ENCODE data around the gene GALNT1.

The GALNT1 gene

DNA sequence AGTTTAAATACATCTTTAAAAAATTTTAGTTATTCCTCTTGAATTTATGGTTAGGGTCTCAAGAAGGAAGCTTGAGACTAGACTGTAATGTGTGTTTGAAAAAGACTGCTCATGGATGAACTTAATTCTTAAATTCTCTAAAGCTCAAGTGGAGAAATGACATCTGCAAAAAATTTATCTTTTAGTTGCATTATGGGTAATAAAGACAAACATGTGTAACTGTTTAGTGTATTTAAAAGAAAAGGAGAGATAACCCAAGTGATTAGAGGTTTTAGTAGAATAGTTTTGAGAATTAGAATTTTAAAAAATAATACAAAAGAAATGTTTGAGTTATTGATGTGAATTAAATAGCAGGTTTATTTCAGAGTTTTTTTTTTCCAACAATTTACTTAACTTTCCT, 36.7 kb downstream of the GALNT1 start:
- DNase-seq (ENCODE audit: low read depth in 2 of 2): no peak

DNA sequence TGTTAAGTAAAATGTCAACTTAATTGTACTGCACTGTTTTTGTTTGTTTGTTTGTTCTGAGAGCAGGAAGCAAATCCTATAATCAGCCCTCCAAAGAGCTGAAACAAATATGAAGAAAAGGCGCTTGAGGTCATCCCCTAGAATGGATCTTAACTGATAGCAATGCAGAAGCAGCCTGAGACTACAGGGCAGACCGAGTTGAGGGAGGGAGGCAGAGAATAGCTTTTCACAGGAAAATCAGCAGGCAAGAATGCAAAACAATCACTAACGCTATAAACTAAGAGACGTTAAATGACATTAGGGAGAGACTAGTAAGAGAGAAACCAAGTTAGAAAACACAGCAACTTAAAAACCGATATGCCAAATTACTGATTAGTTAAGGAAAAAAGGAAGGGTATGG, 37.2 kb downstream of the GALNT1 start:
- no peak for DNase-seq (ENCODE audit: low read depth in 2 of 2)

DNA sequence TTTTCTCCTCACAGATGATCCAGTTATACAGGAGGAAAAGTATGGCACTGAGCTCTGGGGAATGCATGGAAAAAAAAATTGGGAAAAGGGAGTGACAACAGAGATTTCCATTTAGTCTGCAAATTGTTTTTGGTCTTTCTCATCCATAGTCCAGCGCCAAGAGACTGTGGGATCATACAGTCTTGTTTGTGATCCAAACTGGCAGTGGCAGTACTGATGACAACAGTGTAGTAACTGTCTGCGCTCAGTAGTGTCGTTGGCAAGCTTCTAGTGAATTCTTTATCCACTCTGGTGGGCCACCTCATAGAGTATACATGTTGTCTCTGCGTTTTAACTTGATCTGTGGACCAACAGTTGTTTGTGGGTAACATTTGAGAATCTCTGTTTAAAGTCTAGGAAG, 37.9 kb downstream of the GALNT1 start:
- no peak for DNase-seq (ENCODE audit: low read depth in 2 of 2)

DNA sequence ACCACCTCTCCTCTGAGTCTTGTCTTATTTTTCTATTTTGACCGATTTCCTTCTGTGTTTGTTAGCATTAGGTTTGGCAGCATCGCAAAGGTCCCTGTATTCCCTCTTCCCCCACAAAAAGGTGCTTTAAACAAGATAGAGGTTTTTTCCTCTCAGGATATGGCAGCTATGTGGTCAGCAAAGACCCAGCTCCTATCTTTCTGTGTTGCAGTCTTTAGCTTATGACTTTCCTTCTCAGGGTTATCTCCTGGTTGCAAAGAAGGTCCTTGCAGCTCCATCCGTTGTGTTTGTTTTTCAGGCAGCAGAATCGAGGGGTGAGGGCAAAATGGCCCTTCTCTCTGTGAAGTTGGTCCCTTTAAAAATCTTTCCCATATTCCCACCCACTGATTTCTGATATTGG, 38.4 kb downstream of the GALNT1 start:
- no peak for DNase-seq (ENCODE audit: low read depth in 2 of 2)

DNA sequence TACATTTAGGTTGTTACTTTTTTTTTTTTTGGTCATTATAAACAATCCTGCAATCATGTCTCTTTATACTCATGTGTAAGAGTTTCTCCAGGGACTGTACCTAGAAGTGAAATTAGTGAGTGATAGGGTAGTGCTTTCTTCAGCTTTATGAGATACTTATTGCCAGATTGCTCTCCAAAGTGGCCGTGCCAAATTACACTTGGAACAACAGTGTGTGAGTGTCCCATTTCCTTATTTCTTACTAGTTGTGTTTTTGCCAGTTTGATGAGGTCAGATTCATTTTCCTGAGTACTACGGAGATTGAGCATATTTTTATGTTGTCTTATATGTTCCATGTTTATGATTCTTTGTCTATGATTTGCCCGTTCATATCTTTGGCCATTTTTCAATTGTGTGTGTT, 39.2 kb downstream of the GALNT1 start:
- no peak for DNase-seq (ENCODE audit: low read depth in 2 of 2)

DNA sequence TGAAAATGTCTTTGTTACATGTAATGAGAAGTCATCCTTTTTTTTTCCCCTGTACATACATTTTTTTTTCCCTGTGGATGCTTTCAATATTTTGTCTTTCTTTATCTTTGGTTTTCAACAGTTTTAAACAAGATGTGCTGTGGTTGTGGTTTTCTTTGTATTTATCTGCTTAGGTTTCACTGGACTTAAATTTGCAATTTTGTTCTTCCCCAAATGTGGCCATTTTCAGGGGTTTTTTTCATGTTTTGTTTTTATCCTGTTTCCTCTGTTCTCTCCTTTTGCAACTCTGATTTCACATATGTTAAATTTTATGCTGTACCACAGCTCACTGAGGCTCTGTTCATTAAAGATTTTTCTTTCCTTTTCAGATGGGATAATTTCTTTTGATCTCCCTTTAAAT, 41.7 kb downstream of the GALNT1 start:
- no peak for DNase-seq (ENCODE audit: low read depth in 2 of 2)

DNA sequence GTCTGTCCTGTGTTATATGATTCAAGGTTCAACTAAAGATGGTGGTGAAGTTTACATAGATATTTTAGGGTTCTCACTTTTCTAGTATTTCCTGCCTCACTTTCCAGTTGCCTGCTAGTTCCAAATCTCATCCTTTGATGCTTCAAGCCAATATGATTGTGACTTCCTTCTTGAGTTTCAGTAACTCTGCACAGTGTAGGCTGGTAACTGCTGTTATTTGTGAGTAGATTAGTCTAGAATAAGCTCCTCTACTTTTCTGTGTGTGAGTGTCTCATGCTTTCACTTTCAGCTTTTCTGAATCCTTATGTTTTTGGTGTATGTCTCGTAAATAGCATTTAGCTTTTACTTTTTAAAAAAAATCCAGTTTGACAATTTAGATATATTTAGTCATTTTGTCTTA, 42.6 kb downstream of the GALNT1 start:
- DNase-seq (ENCODE audit: low read depth in 2 of 2): no peak

DNA sequence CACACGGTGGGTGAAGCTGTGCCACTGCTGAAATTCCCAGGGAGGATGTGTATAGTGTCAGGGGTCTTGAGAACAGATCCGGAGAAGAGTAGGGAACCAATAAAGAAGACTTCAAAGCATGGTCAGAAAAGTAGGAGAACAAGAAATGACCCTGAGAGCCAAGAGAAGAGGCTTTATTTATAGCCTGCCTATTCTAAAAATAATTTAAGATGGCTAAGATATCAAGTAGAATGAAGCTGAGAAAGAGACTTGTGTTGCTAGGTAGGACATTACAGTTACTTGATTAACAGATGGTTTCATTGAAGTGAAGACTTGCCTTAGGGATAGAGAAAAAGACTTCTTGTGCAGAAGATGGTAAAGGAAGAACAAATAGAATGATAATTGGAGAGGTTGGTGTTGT, 43.7 kb downstream of the GALNT1 start:
- DNase-seq (ENCODE audit: low read depth in 2 of 2): no peak

DNA sequence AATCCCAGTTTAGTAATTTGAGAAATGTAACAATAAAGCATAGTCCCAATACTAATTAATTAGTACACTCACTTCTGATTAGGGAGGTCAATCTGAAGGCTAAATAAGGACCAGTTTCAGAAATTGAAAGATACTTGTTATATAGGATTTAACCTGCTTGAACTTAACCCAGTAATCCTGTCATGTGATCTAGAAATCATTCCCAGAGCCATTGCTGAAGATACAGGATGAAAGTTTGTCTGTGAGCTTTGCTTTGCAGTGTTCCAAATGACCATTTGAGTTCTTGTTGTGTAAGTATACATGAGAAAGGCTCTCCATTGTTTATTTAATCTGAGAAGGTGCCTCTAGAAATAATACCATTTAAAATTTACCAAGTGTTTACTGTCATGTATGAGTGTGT, 52.2 kb downstream of the GALNT1 start:
- no peak for DNase-seq (ENCODE audit: low read depth in 2 of 2)

DNA sequence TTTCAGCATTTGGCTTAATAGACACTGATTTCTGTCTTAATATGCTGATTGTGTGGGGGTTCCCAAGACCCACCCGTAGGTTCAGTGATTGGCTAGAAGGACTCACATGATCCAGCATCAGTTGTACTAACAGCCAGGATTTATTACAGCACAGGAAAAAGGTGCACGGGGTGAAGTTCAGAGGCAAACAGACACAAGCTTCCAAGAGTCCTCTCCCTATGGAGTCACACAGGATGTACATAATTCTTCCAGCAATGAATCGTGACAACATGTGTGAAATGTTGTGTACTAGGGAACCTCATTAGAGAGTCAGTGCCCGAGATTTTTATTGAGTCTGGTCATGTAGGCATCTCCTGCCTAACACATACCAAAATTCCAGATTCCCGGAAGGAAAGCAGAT, 52.8 kb downstream of the GALNT1 start:
- no peak for DNase-seq (ENCODE audit: low read depth in 2 of 2)

DNA sequence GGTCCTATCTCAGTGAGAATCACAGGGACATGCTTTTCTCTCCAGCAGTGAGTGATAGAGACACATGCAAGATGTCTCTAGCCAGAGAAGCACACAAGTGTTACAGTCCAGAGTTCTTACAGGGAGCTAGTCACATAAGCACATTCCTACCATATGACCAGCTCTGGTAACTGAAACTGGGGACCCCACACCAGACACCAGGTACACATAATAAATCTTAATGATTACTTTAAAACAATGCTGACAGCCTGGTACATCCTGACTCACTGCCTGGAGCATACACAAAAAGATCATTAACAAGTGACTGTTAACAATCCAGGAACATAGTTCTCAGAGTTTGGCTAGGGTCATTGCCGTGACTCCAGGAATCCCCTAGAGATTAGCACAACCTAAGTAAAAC, 53.6 kb downstream of the GALNT1 start:
- no peak for DNase-seq (ENCODE audit: low read depth in 2 of 2)

DNA sequence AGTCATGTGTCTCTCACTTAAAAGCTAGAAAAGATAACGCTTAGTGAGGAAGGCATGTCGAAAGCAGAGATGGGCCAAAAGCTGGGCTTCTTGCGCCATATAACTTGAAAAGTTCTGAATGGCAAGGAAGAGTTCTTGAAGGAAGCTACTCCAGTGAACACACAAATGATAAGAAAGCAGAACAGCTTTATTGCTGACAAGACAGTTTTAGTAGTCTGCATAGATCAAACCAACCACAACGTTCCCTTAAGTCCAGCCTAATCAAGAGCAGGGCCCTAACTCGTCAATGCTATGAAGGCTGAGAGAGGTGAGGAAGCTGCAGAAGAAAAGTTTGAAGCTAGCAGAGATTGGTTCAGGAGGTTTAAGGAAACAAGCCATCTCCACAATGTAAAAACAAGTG, 55.7 kb downstream of the GALNT1 start:
- no peak for DNase-seq (ENCODE audit: low read depth in 2 of 2)

DNA sequence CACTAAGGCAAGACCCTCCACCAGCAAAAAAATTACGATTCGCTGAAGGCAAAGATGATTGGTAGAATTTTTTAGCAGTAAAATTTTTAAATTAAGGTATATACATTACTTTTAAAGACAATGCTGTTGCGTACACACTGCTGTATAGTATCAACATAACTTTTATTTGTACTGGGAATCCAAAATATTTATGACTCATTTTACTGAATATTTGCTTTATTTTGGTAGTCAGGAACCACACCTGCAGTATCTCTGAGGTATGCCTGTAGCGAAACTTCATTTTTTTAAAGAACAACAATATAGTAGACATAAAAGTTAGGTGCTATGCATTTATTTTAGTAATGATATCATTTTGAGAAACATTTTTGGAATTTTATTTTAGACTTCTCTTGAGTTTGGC, 57.8 kb downstream of the GALNT1 start:
- no peak for DNase-seq (ENCODE audit: low read depth in 2 of 2)

DNA sequence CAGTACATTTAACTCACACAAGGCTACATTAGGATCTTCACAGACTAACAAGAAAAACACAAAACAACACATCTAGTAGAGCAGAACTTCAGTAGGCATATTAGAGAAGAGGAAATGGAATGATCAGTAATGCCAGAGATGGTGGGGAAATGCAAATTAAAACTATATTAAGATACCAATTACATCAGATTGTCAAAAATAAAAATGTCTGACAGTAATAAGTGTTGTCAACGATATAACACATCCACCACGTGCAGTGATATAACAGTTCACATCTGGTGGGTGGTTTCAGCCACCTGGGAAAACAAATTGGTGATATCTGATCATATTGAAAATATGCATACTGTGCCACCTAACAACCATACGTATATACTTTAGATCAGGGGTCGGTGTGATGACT, 59.9 kb downstream of the GALNT1 start:
- DNase-seq (ENCODE audit: low read depth in 2 of 2): no peak

DNA sequence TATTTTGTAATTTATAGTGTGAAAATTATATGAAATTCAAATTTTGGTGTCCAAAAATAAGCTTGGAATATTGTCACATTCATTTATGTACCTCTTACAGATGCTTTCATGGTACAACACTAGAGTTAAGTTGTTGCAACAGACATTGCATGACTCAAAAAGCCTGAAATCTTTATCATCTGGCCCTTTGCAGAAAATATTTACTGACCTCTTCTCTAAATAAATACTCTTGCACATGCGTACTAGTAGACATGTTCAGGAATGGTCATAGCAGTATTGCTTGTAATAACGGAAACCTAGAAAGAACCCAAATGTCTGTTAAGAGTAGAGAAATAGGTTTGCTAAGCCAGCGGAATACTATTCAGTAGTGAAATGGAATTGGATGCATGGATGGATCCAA, 60.4 kb downstream of the GALNT1 start:
- DNase-seq (ENCODE audit: low read depth in 2 of 2): no peak

DNA sequence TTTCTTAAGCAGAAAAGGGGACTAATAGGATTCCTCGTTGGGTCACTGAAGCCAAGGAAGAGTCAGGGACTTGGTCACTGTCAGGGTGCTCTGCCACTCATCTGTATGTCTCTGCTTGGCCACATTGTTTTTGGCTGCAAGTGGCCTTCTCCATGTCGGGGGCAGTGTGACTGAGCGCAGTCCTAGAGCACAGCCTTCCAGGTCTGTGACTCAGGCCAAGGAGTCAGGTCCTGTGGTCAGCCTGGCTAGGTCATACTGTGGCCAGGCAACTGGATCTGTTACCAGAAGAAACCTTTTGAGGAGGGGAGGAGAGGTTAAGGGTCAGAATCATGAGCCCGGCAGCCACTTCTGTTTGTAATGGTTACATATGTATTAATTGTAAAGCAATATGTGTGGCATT, 61.3 kb downstream of the GALNT1 start:
- no peak for DNase-seq (ENCODE audit: low read depth in 2 of 2)

DNA sequence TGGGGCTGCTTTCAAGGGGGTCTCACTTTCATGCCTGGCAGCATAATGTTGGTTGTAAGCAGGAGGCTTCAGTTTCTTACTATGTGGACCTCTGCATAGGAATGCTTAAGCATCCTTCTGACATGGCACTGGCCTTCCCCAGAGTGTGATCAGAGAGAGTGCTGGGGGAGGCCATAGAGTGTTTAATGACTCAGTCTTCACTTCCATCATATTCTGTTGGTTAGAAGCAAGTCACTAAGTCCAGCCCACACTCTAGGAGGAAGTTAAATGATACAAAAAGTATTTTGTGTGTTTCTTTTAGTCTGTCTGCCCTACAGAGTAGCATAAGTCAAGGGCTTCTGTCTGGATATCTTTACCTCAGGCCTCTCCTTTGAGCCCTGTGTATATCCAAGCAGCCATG, 64.9 kb downstream of the GALNT1 start:
- DNase-seq (ENCODE audit: low read depth in 2 of 2): no peak

DNA sequence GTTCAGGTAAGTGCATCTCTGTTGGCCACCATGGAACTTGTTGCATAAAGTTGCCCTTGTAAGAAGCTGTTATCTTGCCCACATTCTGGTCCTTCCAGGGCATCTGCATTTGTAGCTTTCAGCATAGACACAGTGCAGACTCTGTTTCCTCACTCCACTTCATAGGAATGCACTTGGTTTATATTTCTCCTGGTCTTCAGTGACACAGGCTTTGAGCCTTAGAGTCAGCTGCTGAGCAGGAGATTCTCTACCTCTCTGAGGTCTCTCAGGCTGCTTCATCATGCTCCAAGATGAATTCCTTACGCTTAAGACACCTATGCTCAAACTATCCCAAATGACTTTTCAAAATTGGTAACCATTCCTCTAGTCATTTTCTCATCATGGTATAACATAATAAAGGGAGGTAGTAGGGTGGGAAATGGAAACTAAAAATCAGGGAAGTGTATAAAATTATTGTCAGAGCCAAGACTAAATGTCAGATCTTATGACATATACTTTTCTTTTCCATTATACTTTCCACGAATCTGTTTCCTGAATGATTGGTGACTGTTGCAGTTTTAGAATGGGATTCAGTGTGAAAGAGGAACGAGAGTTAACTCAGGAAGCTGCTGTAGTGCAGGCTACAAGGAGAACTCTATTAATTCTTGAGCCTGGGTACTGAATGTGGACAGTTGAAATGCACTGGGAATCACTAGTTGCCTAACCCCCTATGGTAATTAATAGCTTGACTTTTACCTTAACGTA, 72.0 kb downstream of the GALNT1 start:
- DNase-seq (ENCODE audit: low read depth in 2 of 2): no peak

DNA sequence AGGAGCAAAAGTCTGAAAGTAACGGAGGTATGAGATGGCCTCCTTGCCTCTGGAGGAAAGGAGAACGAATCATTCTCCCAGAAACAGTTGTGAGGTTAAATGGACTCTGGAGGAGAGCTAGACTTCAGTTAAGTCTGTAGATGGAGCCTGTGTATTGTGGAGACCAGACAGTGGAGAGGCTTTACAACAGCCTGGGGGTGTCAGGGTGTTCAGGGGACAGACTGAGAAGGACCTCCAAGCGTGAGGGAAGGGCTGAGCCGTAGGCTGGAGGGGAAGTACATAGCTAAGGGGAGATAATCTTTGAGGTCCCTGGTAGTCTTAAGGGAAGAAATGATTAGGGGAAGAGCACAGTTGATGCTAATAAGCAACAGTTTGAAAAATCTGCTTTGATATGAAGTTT, 76.6 kb downstream of the GALNT1 start:
- DNase-seq (ENCODE audit: low read depth in 2 of 2): no peak

DNA sequence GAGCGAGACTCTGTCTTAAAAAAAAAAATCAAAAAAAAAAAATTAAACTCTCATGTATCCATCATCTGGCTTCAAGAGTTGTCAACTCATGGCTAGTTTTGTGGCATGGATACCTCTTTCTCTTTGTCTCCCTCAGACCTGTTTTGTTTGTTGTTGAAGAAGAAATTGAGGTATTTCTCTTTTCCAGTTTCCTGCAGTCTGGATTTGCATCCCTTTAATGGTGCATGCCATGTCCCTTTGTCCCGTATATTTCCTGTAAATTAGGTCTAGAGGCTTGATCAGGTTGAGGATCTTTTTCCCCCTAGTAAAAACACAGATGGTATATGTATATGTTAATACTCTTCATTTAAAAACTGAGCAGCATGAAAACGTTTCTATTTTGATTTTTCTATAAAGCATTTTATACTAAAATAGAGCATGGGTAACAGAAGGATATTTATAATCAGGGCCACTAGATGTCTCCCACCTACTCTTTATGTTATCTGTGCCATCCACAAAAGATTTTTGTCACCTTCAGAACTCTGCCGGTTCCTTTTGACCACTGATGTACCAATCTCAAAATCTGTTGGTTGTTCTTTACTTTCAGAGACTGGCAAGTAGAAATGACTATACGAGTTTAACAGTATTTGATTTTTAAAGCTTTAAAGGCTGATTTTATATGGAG, 80.1 kb downstream of the GALNT1 start:
- no peak for DNase-seq (ENCODE audit: low read depth in 2 of 2)

DNA sequence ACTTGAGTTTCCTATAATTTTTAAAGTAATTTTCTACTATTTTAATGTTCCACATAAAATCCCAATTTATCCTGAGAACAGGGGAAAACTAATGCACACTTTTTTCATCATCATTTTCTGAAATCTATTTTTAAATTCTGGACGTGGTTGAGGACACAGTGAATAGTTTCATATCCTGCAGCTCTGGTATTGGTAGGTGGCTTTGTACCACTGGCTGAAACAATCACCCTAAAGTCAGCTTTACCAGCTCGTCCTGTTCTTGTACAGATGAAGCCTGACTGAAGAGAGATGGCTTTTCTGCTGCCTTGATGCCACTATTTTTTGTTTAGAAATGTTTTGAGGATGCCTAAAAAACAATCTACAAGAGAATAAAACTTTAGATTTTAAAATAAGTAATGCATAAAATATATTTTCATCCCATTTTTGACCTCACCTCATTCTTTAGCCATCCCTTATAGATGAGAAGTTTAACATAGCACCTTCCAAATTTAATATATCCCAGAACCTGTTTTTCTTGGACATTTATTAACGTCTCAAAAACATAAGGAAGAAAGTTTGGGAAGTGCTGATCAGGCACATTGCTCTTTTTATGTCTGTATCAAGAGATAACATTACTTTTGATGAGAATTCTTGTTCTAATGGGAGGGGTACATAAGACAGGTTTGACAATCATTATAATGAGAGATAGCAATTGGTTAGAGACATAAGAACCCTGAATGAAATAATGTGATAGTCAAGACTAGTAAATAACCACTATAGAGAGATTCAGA, 80.9 kb downstream of the GALNT1 start:
- DNase-seq (ENCODE audit: low read depth in 2 of 2): no peak

DNA sequence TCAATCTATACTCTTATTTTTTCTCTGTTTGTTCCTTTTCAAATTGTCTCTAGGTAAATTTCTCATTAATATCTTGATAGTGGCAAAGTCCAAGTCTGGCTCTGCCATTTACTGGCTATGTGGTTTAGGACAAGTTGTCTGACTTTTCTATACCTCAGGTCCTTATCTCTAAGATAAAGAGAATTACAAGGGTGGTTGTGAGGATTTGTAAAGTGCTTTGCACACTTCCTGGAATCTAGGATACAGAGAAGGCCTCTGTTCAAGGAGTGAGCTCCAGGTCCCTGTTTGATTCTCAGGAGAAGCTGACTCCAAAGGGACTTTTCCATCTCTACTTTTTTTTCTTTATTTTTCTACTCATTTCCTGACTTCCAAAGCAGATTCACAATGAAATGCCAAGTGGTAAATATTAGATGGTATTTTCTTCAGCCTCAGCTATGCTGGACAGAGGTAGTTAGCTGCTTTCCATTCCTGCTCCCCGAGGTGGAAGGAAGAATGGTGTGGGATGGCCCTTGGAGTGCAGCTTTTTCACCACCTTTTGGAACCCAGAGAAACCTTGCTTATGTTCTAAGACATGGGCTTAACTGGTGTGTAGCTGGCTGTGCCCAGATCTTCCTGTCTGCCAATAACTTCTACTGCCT, 90.5 kb downstream of the GALNT1 start:
- no peak for DNase-seq (ENCODE audit: low read depth in 2 of 2)

DNA sequence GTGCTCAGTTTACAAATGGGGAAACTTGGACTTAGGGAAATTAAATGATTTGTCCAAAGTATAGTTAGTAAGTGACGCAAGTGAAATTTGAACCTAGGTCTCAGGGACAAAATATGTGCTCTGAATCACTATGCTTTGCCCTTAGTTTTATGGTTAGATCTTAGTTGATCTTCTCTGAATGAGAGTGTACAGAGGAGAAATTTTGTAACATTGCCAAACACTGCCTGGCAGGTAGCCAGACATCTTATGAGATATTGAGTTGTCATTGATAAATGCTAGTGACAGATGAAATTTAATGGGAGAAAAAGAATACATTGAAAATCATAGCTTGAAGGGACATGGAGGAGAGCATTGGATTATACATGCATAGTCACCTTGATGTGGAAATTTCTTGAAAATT, 91.4 kb downstream of the GALNT1 start:
- DNase-seq (ENCODE audit: low read depth in 2 of 2): no peak
